Measurements from ENCODE around the gene KIF3B.
"Not testable (repeated sequence)": the region's sequence is repeated elsewhere in the genome, so short reads cannot be mapped to it uniquely, and the experiment has no call there.

KIF3B gene

DNA sequence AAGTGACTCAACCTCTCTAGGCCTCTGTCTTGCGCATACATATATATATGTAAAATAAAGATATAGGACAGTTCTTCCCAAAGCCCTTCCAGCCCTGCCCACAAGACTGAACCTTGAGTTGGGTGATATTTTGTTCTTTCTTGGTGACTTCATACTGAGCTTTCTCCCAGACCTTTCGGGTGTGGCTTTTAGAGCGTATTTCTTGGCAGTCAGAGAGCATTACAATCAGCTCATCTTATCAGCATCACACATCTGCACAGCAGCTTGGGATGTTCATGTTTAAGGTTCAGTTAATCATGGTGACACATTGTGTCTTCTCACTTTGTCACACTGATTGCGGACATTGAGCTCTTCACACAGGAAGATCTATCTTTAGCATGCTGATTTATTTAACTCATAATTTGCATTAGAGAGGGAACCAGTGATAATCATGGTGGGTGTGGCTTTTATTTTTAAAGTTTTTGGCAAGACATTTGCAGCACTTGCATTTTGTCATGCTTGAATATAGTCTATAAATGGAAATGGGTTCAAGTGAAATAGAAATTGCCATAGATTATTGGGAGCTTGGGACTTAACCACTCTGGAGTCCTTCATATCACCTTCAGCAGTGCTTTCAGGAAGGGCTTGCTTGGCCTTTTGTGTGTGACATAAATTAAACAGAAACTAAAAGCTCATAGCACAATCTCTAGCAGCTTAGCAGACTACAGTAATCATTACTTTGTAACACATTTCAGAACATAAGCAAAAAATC lies 8.3 kb downstream of the KIF3B start:
- Histone ChIP-seq H4K20me1 (ENCODE audit: insufficient read depth, low read length) (no peaks in the 10 kb centered on the region), H3K4me1 (ENCODE audit: insufficient read depth, low read length, severe bottlenecking) (peaks cover 47% of the 10 kb centered on the region), H3K9me2 (ENCODE audit: low read depth, low read length) (no peaks in the 10 kb centered on the region), H2AFZ (ENCODE audit: low read length) (no peak overlapping the region), H3K79me2 (ENCODE audit: insufficient read depth, low read length) (no peaks in the 10 kb centered on the region), H3K9me3 (ENCODE audit: low read length) (no peaks in the 10 kb centered on the region), H3K36me3 (ENCODE audit: insufficient read depth, low read length) (no peaks in the 10 kb centered on the region), H3K27ac (ENCODE audit: low read depth, low read length, poor library complexity, severe bottlenecking) (peak overlapping the region; percentile 88), H3F3A (ENCODE audit: insufficient read depth, low read length) (no peaks in the 10 kb centered on the region), H3K9ac (ENCODE audit: low read length) (peak overlapping the region; percentile 37), H3K4me2 (ENCODE audit: low read length) (peak overlapping the region; percentile 59), H3K4me3 (ENCODE audit: low read depth, low read length, poor library complexity, severe bottlenecking) (peak overlapping the region; percentile 21), H3K27me3 (ENCODE audit: insufficient read depth, low read length) (no peaks in the 10 kb centered on the region)
- TF ChIP-seq EZH2 (IDR thresholded peaks at IDR 0.05; ENCODE audit: borderline replicate concordance, low read length), result no peak
- TF ChIP-seq, protein P1, sequence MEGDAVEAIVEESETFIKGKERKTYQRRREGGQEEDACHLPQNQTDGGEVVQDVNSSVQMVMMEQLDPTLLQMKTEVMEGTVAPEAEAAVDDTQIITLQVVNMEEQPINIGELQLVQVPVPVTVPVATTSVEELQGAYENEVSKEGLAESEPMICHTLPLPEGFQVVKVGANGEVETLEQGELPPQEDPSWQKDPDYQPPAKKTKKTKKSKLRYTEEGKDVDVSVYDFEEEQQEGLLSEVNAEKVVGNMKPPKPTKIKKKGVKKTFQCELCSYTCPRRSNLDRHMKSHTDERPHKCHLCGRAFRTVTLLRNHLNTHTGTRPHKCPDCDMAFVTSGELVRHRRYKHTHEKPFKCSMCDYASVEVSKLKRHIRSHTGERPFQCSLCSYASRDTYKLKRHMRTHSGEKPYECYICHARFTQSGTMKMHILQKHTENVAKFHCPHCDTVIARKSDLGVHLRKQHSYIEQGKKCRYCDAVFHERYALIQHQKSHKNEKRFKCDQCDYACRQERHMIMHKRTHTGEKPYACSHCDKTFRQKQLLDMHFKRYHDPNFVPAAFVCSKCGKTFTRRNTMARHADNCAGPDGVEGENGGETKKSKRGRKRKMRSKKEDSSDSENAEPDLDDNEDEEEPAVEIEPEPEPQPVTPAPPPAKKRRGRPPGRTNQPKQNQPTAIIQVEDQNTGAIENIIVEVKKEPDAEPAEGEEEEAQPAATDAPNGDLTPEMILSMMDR (IDR thresholded peaks at IDR 0.05; ENCODE audit: low read length), result no peak

DNA sequence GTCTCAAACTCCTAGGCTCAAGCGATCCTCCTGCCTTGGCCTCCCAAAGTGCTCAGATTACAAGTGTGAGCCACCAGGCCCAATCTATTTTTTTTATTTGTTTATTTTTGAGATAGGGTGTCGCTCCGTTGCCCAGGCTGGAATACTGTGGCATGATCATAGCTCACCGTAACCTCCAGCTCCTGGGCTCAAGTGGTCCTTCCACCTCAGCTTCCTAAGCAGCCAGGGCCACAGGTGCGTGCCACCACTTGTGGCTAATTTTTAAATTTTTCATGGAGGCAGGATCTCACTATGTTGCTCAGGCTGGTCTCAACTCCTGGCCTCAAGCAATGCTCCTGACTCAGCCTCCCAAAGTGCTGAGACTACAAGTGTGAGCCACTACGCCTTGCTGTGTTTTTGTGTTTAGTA lies 9.8 kb downstream of the KIF3B start:
- no peaks in the 10 kb centered on the region for H3K9me3 ChIP-seq (ENCODE audit: low read length)
- no peaks in the 10 kb centered on the region for H3K79me2 ChIP-seq (ENCODE audit: insufficient read depth, low read length)
- no peaks in the 10 kb centered on the region for H3K27me3 ChIP-seq (ENCODE audit: insufficient read depth, low read length)
- H2AFZ ChIP-seq (ENCODE audit: low read length), result no peak overlapping the region
- TF ChIP-seq EZH2 (IDR thresholded peaks at IDR 0.05; ENCODE audit: borderline replicate concordance, low read length), result no peak
- TF ChIP-seq, protein P1 (IDR thresholded peaks at IDR 0.05; ENCODE audit: low read length), result no peak
- H3K4me2 ChIP-seq (ENCODE audit: low read length), result no peak overlapping the region
- H3K4me1 ChIP-seq (ENCODE audit: insufficient read depth, low read length, severe bottlenecking), result peaks cover 43% of the 10 kb centered on the region
- H3K9me2 ChIP-seq (ENCODE audit: low read depth, low read length), result no peaks in the 10 kb centered on the region
- no peak overlapping the region for H3K9ac ChIP-seq (ENCODE audit: low read length)
- H3K27ac ChIP-seq (ENCODE audit: low read depth, low read length, poor library complexity, severe bottlenecking), result no peak overlapping the region
- no peaks in the 10 kb centered on the region for H4K20me1 ChIP-seq (ENCODE audit: insufficient read depth, low read length)
- no peaks in the 10 kb centered on the region for H3F3A ChIP-seq (ENCODE audit: insufficient read depth, low read length)
- no peaks in the 10 kb centered on the region for H3K36me3 ChIP-seq (ENCODE audit: insufficient read depth, low read length)
- H3K4me3 ChIP-seq (ENCODE audit: low read depth, low read length, poor library complexity, severe bottlenecking), result no peak overlapping the region

DNA sequence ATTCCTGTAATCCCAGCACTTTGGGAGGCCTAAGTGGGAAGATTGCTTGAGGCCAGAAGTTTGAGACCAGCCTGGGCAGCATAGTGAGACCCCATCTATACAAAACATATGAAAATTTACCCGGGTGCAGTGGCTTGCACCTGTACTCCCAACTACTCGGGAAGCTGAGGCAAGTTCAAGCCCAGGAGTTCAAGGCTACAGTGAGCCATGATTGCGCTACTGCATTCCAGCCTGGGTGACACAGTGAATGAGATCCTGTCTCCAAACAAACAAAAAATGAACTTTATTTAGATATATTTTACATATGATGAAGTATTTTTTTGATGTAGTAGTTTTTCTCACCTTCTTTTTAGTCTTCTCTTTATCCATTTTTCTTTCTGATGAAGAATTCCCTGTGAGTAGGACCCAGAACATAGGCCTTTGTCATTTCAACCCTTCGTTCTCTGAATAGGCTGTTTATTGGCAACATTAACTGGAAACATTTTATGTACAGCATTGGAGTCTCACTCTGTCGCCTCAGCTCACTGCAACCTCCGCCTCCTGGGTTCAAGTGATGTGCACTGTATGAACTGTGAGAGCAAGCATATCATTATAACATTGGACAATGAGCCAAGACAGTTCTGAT lies 10.9 kb downstream of the KIF3B start:
- no peaks in the 10 kb centered on the region for H3K79me2 ChIP-seq (ENCODE audit: insufficient read depth, low read length)
- H2AFZ ChIP-seq (ENCODE audit: low read length), result no peak overlapping the region
- TF ChIP-seq, protein P1 (IDR thresholded peaks at IDR 0.05; ENCODE audit: low read length), result no peak
- TF ChIP-seq EZH2 (IDR thresholded peaks at IDR 0.05; ENCODE audit: borderline replicate concordance, low read length), result no peak
- no peak overlapping the region for H3K27ac ChIP-seq (ENCODE audit: low read depth, low read length, poor library complexity, severe bottlenecking)
- peaks cover 38% of the 10 kb centered on the region for H3K4me1 ChIP-seq (ENCODE audit: insufficient read depth, low read length, severe bottlenecking)
- H3K4me2 ChIP-seq (ENCODE audit: low read length), result no peak overlapping the region
- no peak overlapping the region for H3K4me3 ChIP-seq (ENCODE audit: low read depth, low read length, poor library complexity, severe bottlenecking)
- H3K27me3 ChIP-seq (ENCODE audit: insufficient read depth, low read length), result no peaks in the 10 kb centered on the region
- H3K9me3 ChIP-seq (ENCODE audit: low read length), result no peaks in the 10 kb centered on the region
- no peaks in the 10 kb centered on the region for H3K9me2 ChIP-seq (ENCODE audit: low read depth, low read length)
- H3K9ac ChIP-seq (ENCODE audit: low read length), result no peak overlapping the region
- no peaks in the 10 kb centered on the region for H3K36me3 ChIP-seq (ENCODE audit: insufficient read depth, low read length)
- no peaks in the 10 kb centered on the region for H4K20me1 ChIP-seq (ENCODE audit: insufficient read depth, low read length)
- no peaks in the 10 kb centered on the region for H3F3A ChIP-seq (ENCODE audit: insufficient read depth, low read length)

DNA sequence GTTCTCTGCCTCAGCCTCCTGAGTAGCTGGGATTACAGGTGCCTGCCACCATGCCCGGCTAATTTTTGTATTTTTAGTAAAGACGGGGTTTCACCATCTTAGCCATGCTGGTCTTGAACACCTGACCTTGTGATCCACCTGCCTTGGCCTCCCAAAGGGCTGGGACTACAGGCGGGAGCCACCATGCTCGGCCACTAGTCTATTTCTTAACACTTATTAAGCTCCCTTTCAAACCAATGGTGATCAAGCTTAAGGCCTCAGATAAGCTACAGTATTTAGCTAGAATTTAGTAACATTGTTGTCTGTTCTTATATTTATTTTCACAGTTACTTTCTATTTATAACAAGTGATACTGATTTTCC lies 11.8 kb downstream of the KIF3B start:
- peaks cover 30% of the 10 kb centered on the region for H3K4me1 ChIP-seq (ENCODE audit: insufficient read depth, low read length, severe bottlenecking)
- H3K79me2 ChIP-seq (ENCODE audit: insufficient read depth, low read length); H3K4me2 ChIP-seq (ENCODE audit: low read length); H3K9me2 ChIP-seq (ENCODE audit: low read depth, low read length); H3K4me3 ChIP-seq (ENCODE audit: low read depth, low read length, poor library complexity, severe bottlenecking); H3K27me3 ChIP-seq (ENCODE audit: insufficient read depth, low read length); H4K20me1 ChIP-seq (ENCODE audit: insufficient read depth, low read length); H3K27ac ChIP-seq (ENCODE audit: low read depth, low read length, poor library complexity, severe bottlenecking); H3K9ac ChIP-seq (ENCODE audit: low read length); H3K36me3 ChIP-seq (ENCODE audit: insufficient read depth, low read length); H3K9me3 ChIP-seq (ENCODE audit: low read length); H3F3A ChIP-seq (ENCODE audit: insufficient read depth, low read length); H2AFZ ChIP-seq (ENCODE audit: low read length): not testable (repeated sequence)
